Ecto neural progenitor cell (in vitro differentiated cells): ENCODE results near the gene KCNN3.

Source experiments
- DNase-seq: peaks from one replicate; pipeline ENCODE4 v3.0.0-alpha.2; 2018; ENCODE audit warnings: low spot score

Gene KCNN3

GRCh38 chr1:154726896-154727753, 143.0 kb downstream of the KCNN3 start:
- no peak for DNase-seq

DNA sequence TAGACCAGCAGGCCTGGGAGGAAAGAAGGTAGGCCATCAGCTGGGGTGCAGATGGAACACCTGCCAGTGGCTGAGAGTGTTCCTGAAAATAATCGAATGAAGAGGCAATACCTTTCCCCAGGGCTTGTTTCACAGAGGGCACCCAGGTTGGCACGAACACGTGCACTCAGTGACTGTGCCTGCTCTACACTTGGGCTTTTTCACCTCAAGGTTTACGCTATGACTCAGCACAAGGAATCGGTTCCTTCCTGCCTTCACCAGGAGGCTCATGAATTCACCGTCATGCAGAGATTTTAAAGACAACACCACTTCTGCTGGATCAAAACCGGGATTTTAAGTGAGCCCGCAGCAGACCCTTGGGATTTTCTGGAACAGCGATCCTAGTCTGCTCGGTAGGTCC, 143.6 kb downstream of the KCNN3 start:
- DNase-seq, result no peak

- no peak for DNase-seq
Observed at GRCh38 chr1:154725865-154726264, 144.2 kb downstream of the KCNN3 start.

DNA sequence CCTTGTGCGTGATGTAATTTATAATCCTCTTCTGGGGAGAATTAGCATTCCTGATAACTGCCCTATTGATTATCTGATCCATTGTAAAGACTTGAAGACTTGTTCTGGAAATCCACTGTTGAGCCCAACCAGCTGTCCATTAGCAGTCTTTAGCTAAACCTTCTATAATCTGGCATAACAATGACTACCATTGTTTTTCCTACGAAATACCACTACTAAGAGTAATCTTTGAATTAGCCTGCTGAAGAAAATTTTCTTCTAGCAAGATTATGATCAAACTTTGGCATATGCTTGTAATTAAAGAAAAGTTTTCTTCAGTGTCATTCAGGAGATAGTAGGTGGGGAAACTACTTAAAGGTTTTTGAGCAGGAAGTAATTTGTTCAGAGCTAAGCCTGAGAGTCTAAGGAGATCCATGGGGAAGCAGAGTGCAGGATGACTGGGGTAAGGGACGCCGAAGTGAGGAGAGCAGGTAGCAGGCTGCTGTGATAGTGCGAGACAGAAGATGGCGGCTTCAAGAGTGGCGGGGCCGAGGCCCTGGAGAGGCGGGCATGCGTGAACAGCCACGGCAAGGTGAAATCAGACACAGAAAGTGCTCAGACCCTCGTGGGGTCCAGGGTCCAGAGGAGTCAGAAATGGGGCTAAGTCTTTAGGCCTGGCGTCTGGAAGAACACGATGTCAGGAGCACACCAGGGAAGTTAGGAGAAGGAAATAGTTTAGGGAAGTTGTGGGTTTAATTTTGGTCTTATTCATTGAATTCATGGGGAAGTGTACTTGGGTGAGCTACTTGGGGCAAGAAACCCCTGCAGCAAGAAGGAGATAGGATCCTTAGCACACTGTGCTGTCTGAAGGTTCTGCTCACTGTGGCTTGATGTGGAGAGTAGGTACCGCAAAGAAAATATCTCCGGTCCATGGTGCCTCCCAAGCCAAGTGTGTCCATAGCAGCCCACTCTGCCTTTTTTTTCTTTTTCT, 149.5 kb downstream of the KCNN3 start:
- DNase-seq, result no peak

DNA sequence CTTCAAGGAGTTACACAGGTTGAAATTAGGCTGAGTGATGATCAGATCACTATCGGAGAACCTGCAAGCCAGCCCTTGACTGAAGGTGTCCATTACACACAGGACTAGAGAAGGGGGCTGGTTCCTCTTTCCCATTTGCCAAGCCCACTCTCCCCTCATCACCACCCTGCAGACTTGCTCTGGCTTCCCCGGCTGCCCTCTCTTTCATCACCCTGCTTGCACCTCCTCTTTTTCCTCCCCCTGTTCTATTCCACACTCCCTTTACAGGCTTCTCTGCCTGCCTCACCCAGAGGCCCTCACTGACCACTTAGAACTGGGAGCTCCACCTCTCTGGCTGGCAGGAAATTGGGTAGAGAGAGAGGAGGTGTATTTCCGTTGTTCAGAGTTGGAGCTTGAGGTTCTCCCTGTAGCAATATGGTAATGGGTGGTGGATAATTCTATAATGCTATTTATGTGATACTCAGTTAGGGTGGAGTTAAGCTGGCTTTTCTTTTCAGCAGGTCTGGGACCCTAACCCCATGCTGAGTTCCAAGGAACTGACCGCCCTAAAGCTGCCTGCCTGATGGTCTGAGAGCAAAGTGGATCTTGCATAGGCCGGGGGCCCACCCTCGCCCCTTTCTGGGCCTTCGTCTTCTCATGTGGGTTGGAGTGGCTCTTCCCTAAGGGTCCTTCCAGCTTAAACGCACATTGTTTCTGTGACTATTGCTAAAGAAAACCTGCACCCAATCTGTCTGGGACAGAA, 150.3 kb downstream of the KCNN3 start:
- no peak for DNase-seq

GRCh38 chr1:154718566-154718965, 151.5 kb downstream of the KCNN3 start:
- no peak for DNase-seq

DNA sequence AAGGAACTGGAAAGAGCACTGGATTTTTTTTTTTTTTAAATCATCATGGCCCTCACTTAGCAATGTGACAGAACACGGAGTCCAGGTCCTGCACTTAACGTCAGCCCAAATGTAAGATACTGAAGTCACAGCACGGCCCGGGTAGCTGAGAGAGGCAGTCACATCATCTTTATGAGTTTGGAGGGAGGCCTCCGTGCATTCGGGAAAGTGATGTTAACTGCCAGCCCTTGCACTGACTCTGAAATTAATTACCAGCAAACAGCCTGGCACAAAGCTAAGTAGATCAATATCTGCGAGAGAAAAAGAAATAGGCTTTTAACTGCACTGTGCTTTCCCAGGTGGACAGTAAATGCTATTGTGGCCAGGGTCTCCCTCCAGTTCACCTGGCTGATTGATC, 152.6 kb downstream of the KCNN3 start:
- no peak for DNase-seq

GRCh38 chr1:154716614-154717527, 153.2 kb downstream of the KCNN3 start:
- no peak for DNase-seq

DNA sequence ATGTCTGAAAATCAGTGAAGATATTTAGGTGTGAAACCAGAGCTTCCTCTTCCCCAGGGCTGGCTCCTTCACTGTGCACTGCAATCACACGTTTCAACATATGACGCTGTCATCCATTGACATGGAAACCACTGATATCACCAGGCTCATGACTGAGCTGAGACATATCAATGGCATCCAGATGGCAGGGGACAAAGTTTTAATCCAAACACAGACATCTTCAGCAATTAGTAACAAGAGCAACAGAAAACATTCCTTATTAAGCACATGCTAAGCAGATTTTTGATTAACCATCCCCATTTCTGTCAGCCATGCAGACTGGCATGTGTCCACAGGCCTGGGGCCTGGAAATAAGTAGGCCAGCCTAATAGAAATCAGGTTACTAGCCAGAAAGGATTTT, 154.1 kb downstream of the KCNN3 start:
- DNase-seq, result no peak

- DNase-seq, result no peak
Observed at GRCh38 chr1:154715385-154715784, 154.7 kb downstream of the KCNN3 start.

DNA sequence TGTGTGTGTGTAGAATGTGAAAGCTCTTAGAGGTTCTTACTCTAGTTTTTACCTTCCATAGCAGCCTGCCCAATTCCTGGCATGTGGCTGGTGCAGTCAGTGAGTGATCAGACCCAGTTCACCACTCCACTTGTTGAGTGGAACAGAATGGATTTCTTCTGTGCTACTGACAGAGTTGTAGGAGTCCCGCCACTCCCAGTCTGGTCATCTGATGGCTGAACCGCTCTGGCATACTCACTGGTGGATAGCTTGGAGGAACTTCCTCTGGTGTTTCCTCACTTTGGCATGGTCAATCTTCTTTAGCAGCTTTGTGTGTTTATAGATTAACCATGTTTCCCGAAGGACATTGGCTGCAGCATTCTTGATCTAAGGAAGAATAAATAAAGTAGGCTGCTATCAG, 155.4 kb downstream of the KCNN3 start:
- DNase-seq, result no peak

- no peak for DNase-seq
Observed at GRCh38 chr1:154714052-154714623, 155.9 kb downstream of the KCNN3 start.

GRCh38 chr1:154713005-154713404, 157.1 kb downstream of the KCNN3 start:
- no peak for DNase-seq

DNA sequence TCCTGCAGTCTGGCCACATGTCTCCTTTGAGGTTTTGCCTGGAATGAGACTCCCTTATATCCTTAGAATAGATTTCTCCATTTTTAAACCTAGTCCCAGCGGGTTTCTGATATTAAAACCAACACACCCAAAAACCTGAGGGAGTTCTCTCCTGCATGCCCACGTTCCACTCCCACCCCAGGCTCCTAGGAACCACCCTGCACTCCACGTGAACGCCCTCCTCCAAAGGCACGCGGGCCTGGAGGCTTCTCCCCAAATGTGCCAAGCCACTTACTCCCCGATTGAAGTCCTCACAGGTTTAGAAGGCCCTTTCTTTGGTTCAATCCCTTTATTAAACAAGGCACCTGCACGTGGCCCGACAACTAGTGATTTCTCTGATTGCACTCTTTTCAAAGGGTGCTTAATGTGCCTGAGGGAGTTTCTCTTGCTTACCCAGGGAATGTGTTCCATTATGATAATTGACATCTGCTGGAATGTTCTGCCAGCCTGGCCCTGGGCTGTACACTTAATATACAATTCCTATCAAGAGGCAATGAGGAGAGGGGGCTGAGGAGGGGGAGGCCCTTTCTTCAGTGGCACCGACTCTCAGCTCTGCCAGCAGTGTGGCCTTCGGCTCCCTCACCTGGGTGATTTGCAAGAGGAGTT, 157.8 kb downstream of the KCNN3 start:
- DNase-seq, result no peak

GRCh38 chr1:154711416-154711815, 158.7 kb downstream of the KCNN3 start:
- DNase-seq, result no peak

DNA sequence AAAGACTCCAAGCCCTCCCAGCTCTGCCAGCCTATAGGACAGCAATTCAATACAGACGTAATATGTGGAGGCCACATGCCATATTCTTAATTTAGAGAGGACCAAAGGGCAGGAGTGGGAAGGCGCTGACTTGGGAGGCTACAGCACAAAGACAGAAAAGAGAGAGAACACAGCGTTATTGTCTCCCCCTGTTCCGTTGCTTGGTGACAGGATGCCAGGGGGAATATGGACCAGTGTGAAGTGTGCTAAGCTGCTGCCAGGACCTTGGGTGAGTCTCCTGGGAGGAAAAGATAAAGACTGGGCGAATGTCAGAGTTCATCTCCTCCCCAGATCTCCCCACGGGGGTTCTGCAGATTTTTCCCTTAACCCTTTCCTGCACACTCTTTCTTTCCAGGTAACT, 160.0 kb downstream of the KCNN3 start:
- no peak for DNase-seq

DNA sequence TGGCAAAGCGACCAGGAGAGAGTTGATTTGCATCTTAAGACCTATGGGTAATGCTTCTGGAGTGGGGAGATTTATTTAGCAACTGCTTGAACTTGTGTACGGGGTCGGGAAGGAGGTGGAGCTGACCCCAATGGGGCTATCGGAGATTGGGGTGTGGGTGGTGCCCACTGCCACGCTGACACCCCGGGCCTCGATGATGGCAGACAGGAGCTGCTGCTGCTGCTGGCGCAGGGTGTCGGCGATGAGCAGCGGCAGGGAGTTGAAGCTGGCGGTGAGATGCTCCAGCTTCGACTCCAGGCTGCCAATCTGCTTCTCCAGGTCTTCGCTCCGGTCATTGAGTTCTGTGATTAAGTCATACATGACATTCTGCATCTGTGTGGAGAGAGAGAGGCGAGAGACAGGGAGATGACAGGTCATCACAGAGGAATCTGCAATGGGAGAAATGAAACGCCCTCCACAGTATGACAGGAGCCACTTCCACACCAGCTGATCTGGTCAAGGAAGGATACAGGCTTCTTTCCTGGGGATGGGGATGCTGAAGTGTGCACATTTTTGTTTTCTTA, 162.1 kb downstream of the KCNN3 start:
- DNase-seq, result no peak

- no peak for DNase-seq
Observed at GRCh38 chr1:154706851-154707250, 163.2 kb downstream of the KCNN3 start.

DNA sequence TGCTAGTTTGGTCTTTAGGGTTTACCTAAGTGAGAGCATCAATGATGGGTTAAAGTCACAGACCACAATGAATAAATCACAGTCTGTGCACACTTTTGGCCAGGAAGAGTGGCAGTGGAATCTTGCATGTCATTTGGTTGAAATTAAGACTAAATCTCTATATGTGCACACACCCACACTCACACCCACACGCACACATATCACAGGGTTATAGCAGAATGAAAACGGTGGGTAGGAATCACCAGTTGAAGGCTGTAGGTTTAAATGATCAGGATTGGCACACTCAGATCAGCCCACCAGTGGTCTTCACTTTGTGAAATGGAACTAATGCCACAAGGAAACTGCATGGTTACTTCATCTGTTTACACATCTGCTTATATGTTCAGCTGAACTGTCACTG, 164.5 kb downstream of the KCNN3 start:
- no peak for DNase-seq

DNA sequence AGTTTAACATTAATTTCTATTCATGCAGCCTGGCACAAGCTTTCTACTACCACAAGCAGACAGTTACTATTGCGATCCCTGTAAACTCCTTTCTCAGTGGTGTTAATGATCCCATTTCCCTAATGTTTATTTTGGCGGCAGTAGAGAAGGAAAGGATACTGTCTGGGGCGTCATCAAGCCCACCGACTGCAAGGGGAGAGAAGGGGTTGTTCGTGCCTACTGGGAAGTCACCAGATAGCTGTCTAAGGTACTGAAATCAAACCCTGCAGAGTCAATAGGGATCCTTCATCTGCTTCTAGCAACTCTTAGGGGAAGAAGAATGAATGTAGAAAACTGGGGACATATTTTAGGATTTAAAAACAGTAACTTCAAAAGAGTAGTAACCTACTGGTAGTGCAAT, 166.9 kb downstream of the KCNN3 start:
- no peak for DNase-seq
